IPS-18a (cell line): ENCODE results near the gene DUSP12.

ENCODE experiments used
- H3K27ac ChIP-seq: one replicate; pipeline ENCODE4 v1.5.1; 2013; ENCODE audit warnings: low read length
- H3K27me3 ChIP-seq: one replicate; pipeline ENCODE4 v1.6.1; 2013; ENCODE audit warnings: mild to moderate bottlenecking, low read length; ENCODE audit not compliant: control insufficient read depth, insufficient read depth
- H3K36me3 ChIP-seq: one replicate; pipeline ENCODE4 v1.6.1; 2013; ENCODE audit warnings: low read depth, low read length; ENCODE audit not compliant: control insufficient read depth
- H3K4me1 ChIP-seq: one replicate; pipeline ENCODE4 v1.6.1; 2013; ENCODE audit warnings: low read depth, low read length; ENCODE audit not compliant: control insufficient read depth
- H3K4me3 ChIP-seq: one replicate; pipeline ENCODE4 v1.5.1; 2013; ENCODE audit warnings: low read length
- H3K9ac ChIP-seq: one replicate; pipeline ENCODE4 v1.6.1; 2013; ENCODE audit warnings: mild to moderate bottlenecking, low read length, moderate library complexity
- H3K9me3 ChIP-seq: one replicate; pipeline ENCODE4 v1.6.1; 2013; ENCODE audit warnings: low read depth, low read length; ENCODE audit not compliant: control insufficient read depth

Gene DUSP12

GRCh38 chr1:161803181-161803580, 53.6 kb downstream of the DUSP12 start:
- no peaks in the 10 kb centered on the region for H3K36me3 ChIP-seq
- H3K9ac ChIP-seq = no peak overlapping the region
- no peaks in the 10 kb centered on the region for H3K9me3 ChIP-seq
- H3K4me3 ChIP-seq = no peak overlapping the region
- H3K4me1 ChIP-seq = no peaks in the 10 kb centered on the region
- H3K27ac ChIP-seq = no peak overlapping the region
- H3K27me3 ChIP-seq = no peaks in the 10 kb centered on the region

- Histone ChIP-seq H3K27ac (no peak overlapping the region), H3K36me3 (no peaks in the 10 kb centered on the region), H3K9me3 (no peaks in the 10 kb centered on the region), H3K4me1 (no peaks in the 10 kb centered on the region), H3K4me3 (no peak overlapping the region), H3K27me3 (no peaks in the 10 kb centered on the region), H3K9ac (no peak overlapping the region)
These were observed 56.0 kb downstream of the DUSP12 start for GRCh38 chr1:161805399-161806197.
